A673 (cell line): ENCODE results near the gene PPP1R12A.
"Not testable (repeated sequence)": the region's sequence is repeated elsewhere in the genome, so short reads cannot be mapped to it uniquely, and the experiment has no call there.

Experiments used
- EZH2 ChIP-seq: fragments of 200-600 bp; sonication (generic); IDR thresholded peaks from 2 replicates; pipeline ENCODE4 v1.6.1; 2017; ENCODE audit warnings: borderline replicate concordance, low read depth, mild to moderate bottlenecking, mixed read lengths, antibody characterized with exemption, low read length; ENCODE audit not compliant: poor library complexity, severe bottlenecking
- TF ChIP-seq, protein P1 (sequence below): fragments of 300-800, 200-600 bp; sonication (generic); conservative IDR thresholded peaks from 2 replicates; pipeline ENCODE4 v1.5.1; 2017; ENCODE audit warnings: low read depth, mild to moderate bottlenecking, antibody characterized with exemption, low read length, moderate library complexity, mixed read lengths

DNA sequence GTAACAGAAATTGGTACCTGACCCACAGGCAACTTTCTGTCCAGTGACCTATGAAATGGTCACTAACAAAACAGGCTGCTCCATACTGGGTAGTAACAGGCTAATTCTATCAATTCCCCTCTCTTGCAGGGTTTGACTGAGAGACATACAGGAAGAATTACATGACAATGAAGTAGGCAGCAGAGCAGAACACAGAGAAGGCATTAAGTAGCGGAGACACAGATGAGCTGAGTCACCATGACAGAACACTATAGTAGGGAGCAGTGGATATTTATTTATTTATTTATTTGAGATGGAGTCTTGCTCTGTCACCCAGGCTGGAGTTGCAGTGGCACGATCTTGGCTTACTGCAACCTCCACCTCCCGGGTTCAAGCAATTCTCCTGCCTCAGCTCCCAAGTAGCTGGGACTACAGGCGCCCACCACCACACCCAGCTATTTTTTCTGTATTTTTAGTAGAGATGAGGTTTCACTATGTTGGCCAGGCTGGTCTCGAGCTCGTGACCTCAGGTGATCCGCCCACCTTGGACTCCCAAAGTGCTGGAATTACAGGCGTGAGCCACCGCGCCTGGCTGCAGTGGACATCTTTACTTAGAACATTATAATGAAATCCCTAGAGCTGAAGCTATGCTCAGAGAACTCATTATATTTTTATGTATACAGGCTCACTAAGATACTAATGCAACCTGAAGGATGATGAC, 150.4 kb downstream of the PPP1R12A start:
- TF ChIP-seq, protein P1, sequence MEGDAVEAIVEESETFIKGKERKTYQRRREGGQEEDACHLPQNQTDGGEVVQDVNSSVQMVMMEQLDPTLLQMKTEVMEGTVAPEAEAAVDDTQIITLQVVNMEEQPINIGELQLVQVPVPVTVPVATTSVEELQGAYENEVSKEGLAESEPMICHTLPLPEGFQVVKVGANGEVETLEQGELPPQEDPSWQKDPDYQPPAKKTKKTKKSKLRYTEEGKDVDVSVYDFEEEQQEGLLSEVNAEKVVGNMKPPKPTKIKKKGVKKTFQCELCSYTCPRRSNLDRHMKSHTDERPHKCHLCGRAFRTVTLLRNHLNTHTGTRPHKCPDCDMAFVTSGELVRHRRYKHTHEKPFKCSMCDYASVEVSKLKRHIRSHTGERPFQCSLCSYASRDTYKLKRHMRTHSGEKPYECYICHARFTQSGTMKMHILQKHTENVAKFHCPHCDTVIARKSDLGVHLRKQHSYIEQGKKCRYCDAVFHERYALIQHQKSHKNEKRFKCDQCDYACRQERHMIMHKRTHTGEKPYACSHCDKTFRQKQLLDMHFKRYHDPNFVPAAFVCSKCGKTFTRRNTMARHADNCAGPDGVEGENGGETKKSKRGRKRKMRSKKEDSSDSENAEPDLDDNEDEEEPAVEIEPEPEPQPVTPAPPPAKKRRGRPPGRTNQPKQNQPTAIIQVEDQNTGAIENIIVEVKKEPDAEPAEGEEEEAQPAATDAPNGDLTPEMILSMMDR, result not testable (repeated sequence)
- TF ChIP-seq EZH2, result not testable (repeated sequence)
